HG03558 (cell line): Measurements from ENCODE around the gene PICK1.
"Not testable (repeated sequence)": the region's sequence is repeated elsewhere in the genome, so short reads cannot be mapped to it uniquely, and the experiment has no call there.

Source experiments
- ATAC-seq: cut with Tn5 transposase; IDR thresholded peaks from one replicate; pipeline ENCODE4 v1.9.1; 2021; ENCODE audit warnings: moderate number of reproducible peaks; ENCODE audit not compliant: unreplicated experiment; ENCODE audit errors: extremely low read depth

PICK1 gene

GRCh38 chr22:38110008-38110862 is 53.0 kb downstream of the PICK1 start, which contains the start of gene BAIAP2L2:
Gene BAIAP2L2, minus strand, starts transcription at chr22:38110684. Its CDS starts 159 bp downstream, at chr22:38110525.
- no peak for ATAC-seq

- no peak for ATAC-seq
These were observed 54.0 kb downstream of the PICK1 start for GRCh38 chr22:38110863-38111852.

GRCh38 chr22:38111925-38112355 is 54.7 kb downstream of the PICK1 start:
- no peak for ATAC-seq

- ATAC-seq = no peak
These were observed 55.2 kb downstream of the PICK1 start for GRCh38 chr22:38112381-38112780.

- no peak for ATAC-seq
These were observed 57.5 kb downstream of the PICK1 start for GRCh38 chr22:38114484-38115398.

GRCh38 chr22:38115423-38116205 is 58.4 kb downstream of the PICK1 start:
- no peak for ATAC-seq

- ATAC-seq = not testable (repeated sequence)
These were observed 60.4 kb downstream of the PICK1 start for GRCh38 chr22:38117556-38117955.

GRCh38 chr22:38118182-38118581 is 61.0 kb downstream of the PICK1 start:
- no peak for ATAC-seq

- ATAC-seq = not testable (repeated sequence)
These were observed 61.5 kb downstream of the PICK1 start for GRCh38 chr22:38118747-38119146.

- no peak for ATAC-seq
These were observed 63.3 kb downstream of the PICK1 start for GRCh38 chr22:38120359-38121110.

GRCh38 chr22:38122616-38123015 is 65.4 kb downstream of the PICK1 start:
- no peak for ATAC-seq

- ATAC-seq = no peak
These were observed 67.2 kb downstream of the PICK1 start for GRCh38 chr22:38124236-38124974.

- ATAC-seq = no peak
These were observed 67.9 kb downstream of the PICK1 start for GRCh38 chr22:38125038-38125610.
